Heart left ventricle (tissue), 16 donors: ENCODE results near the gene TMTC2. TPM values are rescaled to one million over a fixed set of nuclear protein-coding genes. Genes with fewer than 3 reads are reported as not detected.

Experiments
- ATAC-seq, 4 donors: fragments of 200-7000 bp; cut with Tn5 transposase; one replicate each; pipeline ENCODE4 v1.9.1; 2020 to 2022; ENCODE audit warnings: moderate library complexity in 4 of 4, mild to moderate bottlenecking in 3 of 4, moderate number of reproducible peaks in 1 of 4
- DNase-seq, 5 donors: peaks; one replicate each; pipeline ENCODE4 v3.0.0-alpha.2; 2020
- H3K27ac ChIP-seq, 12 donors: fragments of 200-600 bp; sonication (generic) in 4 of 12; one replicate each; pipeline versions ENCODE4 v1.5.0 to v1.8.0; 2016 to 2022; ENCODE audit warnings: mild to moderate bottlenecking in 2 of 12
- H3K27me3 ChIP-seq, 9 donors: fragments of 200-600 bp; sonication (generic) in 2 of 9; one replicate each; pipeline versions ENCODE4 v1.5.1 to v1.8.0; 2016 to 2022; ENCODE audit warnings: mild to moderate bottlenecking in 3 of 9
- H3K36me3 ChIP-seq, 9 donors: fragments of 200-600 bp; sonication (generic) in 2 of 9; one replicate each; pipeline versions ENCODE4 v1.5.0 to v1.8.0; 2018 to 2022; ENCODE audit warnings: mild to moderate bottlenecking in 2 of 9
- H3K4me1 ChIP-seq, 12 donors: fragments of 200-600 bp; sonication (generic) in 4 of 12; one replicate each; pipeline versions ENCODE4 v1.5.0 to v1.8.0; 2016 to 2022; ENCODE audit warnings: mild to moderate bottlenecking in 3 of 12
- H3K4me3 ChIP-seq, 12 donors: fragments of 200-600 bp; sonication (generic) in 4 of 12; one replicate each; pipeline versions ENCODE4 v1.5.0 to v1.8.0; 2017 to 2022; ENCODE audit warnings: mild to moderate bottlenecking in 9 of 12, moderate library complexity in 4 of 12
- H3K9me3 ChIP-seq, 12 donors: fragments of 200-600 bp; sonication (generic) in 4 of 12; one replicate each; pipeline versions ENCODE4 v1.5.0 to v1.8.0; 2016 to 2022; ENCODE audit warnings: mild to moderate bottlenecking in 1 of 12
- CTCF ChIP-seq, 12 donors: fragments of 200-600 bp; sonication (generic) in 4 of 12; IDR thresholded peaks; one replicate each; pipeline versions ENCODE4 v1.5.0 to v1.8.0; 2018 to 2022; ENCODE audit warnings: antibody characterized with exemption in 12 of 12, mild to moderate bottlenecking in 5 of 12
- POLR2A ChIP-seq, 2 donors: fragments of 450-650 bp; IDR thresholded peaks; one replicate each; pipeline ENCODE4 v1.6.1; 2017; ENCODE audit warnings: antibody characterized with exemption in 2 of 2, mild to moderate bottlenecking in 2 of 2, moderate library complexity in 2 of 2
- WGBS, 4 donors: extraction: QIAGEN DNeasy Blood & Tissue Kit in 2 of 4; methylation state at CpG; one replicate each; pipeline versions ENCODE4 v1.1.5 to v1.1.7; 2013 to 2018; 5-methylcytosine and 5-hydroxymethylcytosine counted together
- intact Hi-C, 10 donors: fragments of 100-400 bp; cut with DNase I; formaldehyde crosslinking; loops; one replicate each; pipeline versions ENCODE4 v1.11.1 to v1.14.2; 2022
- polyA plus RNA-seq, 2 donors: library from polyadenylated mRNA; stranded (reverse); fragments of 200-250 nt; gene quantifications; one replicate each; pipeline ENCODE4 v1.2.3, GENCODE V29; 2013
- total RNA-seq, 9 donors: library from RNA; depleted of rRNA in 2 of 9; stranded (reverse); fragments of >200 nt in 2 of 9; fragmentation: NEBNext Ultra II Directional in 3 of 9; extraction: Animal tissue kit (Norgen Biotek cat#: 25700) in 3 of 9; gene quantifications; one replicate each; pipeline versions ENCODE4 v1.1.0 to v1.2.4, GENCODE V29; 2016 to 2023
- donor health status: ischemic (EF 13 %, LVEDD 7.1; RV severe dilation, severe dysfunction).
- donor health status: healthy with polysubstance abuse.
- donor health status: DM: no; HTN: yes; CAD: no.
- donor health status: DM: no; HTN: no; CAD: no.
- donor health status: ischemic (EF 25% LVEDD 6.9; RV normal size, moderate dysfunction).
- donor health status: ischemic (EF 25% LVEDD 5.7; RV mildly dilated, moderate dysfunction).
- donor health status: healthy.
- donor health status: DM: yes; HTN: yes; CAD: no.
- donor health status: ischemic (EF 35%, LVEDD 5.7; RV mildly dilated, moderate dysfunction).
- donor health status: nonischemic (EF 11% LVEDD 7.7; RV severe dilation, severe dysfunction).
- donor health status: DM: yes; HTN: yes; CAD: no.
- donor health status: PGD.
- donor health status: ischemic (EF 29% LVEDD 5.4; RV normal size, mild dysfunction).
- donor health status: nonischemic (EF 23%, LVEDD 6.1; RV moderate dilation, normal function).

TMTC2 gene
- total and polyA plus RNA-seq, 11 donors, result 1.1 to 5.7 (median 3.3) TPM

GRCh38 chr12:82896979-82897378 is 210.3 kb downstream of the TMTC2 start:
- intact Hi-C loops, result no loop called here
- Histone ChIP-seq H3K9me3 (no peaks in the 10 kb centered on the region), H3K27ac (no peak overlapping the region), H3K36me3 (no peaks in the 10 kb centered on the region), H3K27me3 (no peaks in the 10 kb centered on the region), H3K4me3 (no peak overlapping the region), H3K4me1 (peaks cover 0 to 11% (median 0%) of the 10 kb centered on the region in 12 donors)
- no peak for TF ChIP-seq POLR2A (IDR thresholded peaks at IDR 0.05)
- no peak for ATAC-seq
- DNase-seq, result no peak
- 94 to 97% (median 95%) methylated on average over 3 of the region's 3 CpGs for WGBS, 4 donors

- DNase-seq, result no peak
- Histone ChIP-seq H3K9me3 (no peaks in the 10 kb centered on the region), H3K27me3 (no peaks in the 10 kb centered on the region), H3K4me3 (no peak overlapping the region), H3K4me1 (peaks cover 0 to 10% (median 0%) of the 10 kb centered on the region in 12 donors), H3K27ac (no peak overlapping the region), H3K36me3 (no peaks in the 10 kb centered on the region)
- ATAC-seq, result no peak
- intact Hi-C loops, result no loop called here
- TF ChIP-seq POLR2A (IDR thresholded peaks at IDR 0.05), result no peak
- no peak for TF ChIP-seq CTCF (IDR thresholded peaks at IDR 0.05)
- WGBS, 4 donors, result 33 to 54% (median 45%) methylated on average over 2 of the region's 2 CpGs
These were observed 211.7 kb downstream of the TMTC2 start for GRCh38 chr12:82898441-82898840.

GRCh38 chr12:82904219-82904790 is 217.6 kb downstream of the TMTC2 start:
- no peak overlapping the region for H3K4me3 ChIP-seq
- no peak for TF ChIP-seq CTCF (IDR thresholded peaks at IDR 0.05)
- TF ChIP-seq POLR2A (IDR thresholded peaks at IDR 0.05), result no peak
- no peaks in the 10 kb centered on the region for H3K36me3 ChIP-seq
- ATAC-seq (no peak), DNase-seq (no peak)
- no peak overlapping the region for H3K27ac ChIP-seq
- no peaks in the 10 kb centered on the region for H3K4me1 ChIP-seq
- intact Hi-C loops, result no loop called here
- no peaks in the 10 kb centered on the region for H3K9me3 ChIP-seq
- H3K27me3 ChIP-seq, result no peaks in the 10 kb centered on the region
- WGBS, 4 donors, result 94 to 97% (median 95%) methylated on average over 5 of the region's 5 CpGs

- DNase-seq (no peak), ATAC-seq (no peak)
- Histone ChIP-seq H3K4me1 (no peaks in the 10 kb centered on the region), H3K36me3 (no peaks in the 10 kb centered on the region), H3K27me3 (no peaks in the 10 kb centered on the region), H3K27ac (no peak overlapping the region), H3K9me3 (no peaks in the 10 kb centered on the region), H3K4me3 (no peak overlapping the region)
- 80 to 85% (median 84%) methylated on average over 9 of the region's 9 CpGs for WGBS, 4 donors
- TF ChIP-seq CTCF (IDR thresholded peaks at IDR 0.05) (no peak), POLR2A (IDR thresholded peaks at IDR 0.05) (no peak)
- intact Hi-C loops, result no loop called here
These were observed 223.7 kb downstream of the TMTC2 start for GRCh38 chr12:82910246-82910893.
